Right lobe of liver (tissue), 6 donors: ENCODE data around the gene GPR141. TPM values are rescaled to one million over a fixed set of nuclear protein-coding genes. Genes with fewer than 3 reads are reported as not detected.

Source experiments
- ATAC-seq, 4 donors: fragments of 200-7000 bp; cut with Tn5 transposase; one replicate each; pipeline ENCODE4 v1.9.1; 2020; ENCODE audit warnings: mild to moderate bottlenecking in 4 of 4, moderate library complexity in 4 of 4
- DNase-seq, 3 donors: peaks; one replicate each; pipeline ENCODE4 v3.0.0-alpha.2; 2020
- H3K27ac ChIP-seq, 3 donors: fragments of 200-600 bp; one replicate each; pipeline ENCODE4 v1.8.0; 2022
- H3K27me3 ChIP-seq, 2 donors: fragments of 200-600 bp; one replicate each; pipeline ENCODE4 v1.8.0; 2022
- H3K36me3 ChIP-seq, 4 donors: fragments of 200-600 bp; sonication (generic) in 1 of 4; one replicate each; pipeline versions ENCODE4 v1.5.1 to v1.8.0; 2017 to 2022; ENCODE audit warnings: control low read depth in 1 of 4
- H3K4me1 ChIP-seq, 4 donors: fragments of 200-600 bp; sonication (generic) in 1 of 4; one replicate each; pipeline versions ENCODE4 v1.5.1 to v1.8.0; 2017 to 2022; ENCODE audit warnings: control low read depth in 1 of 4
- H3K4me3 ChIP-seq, 3 donors: fragments of 200-600 bp; one replicate each; pipeline ENCODE4 v1.8.0; 2022
- H3K9me3 ChIP-seq, 4 donors: fragments of 200-600 bp; sonication (generic) in 1 of 4; one replicate each; pipeline versions ENCODE4 v1.5.1 to v1.8.0; 2017 to 2022; ENCODE audit warnings: control low read depth in 1 of 4
- CTCF ChIP-seq, 4 donors: fragments of 200-600 bp in 3 of 4; fragments of 450-650 bp in 1 of 4; IDR thresholded peaks; one replicate each; pipeline versions ENCODE4 v1.5.1 to v1.8.0; 2016 to 2022; ENCODE audit warnings: antibody characterized with exemption in 4 of 4, mild to moderate bottlenecking in 2 of 4
- POLR2A ChIP-seq: fragments of 450-650 bp; IDR thresholded peaks from one replicate; pipeline ENCODE4 v1.6.1; 2017; ENCODE audit warnings: antibody characterized with exemption, mild to moderate bottlenecking
- WGBS: methylation state at CpG from one replicate; pipeline ENCODE4 v1.1.6; 2018; ENCODE audit warnings: low coverage, low lambda C conversion rate; ENCODE audit not compliant: insufficient coverage; ENCODE audit errors: missing lambda C conversion rate; 5-methylcytosine and 5-hydroxymethylcytosine counted together
- intact Hi-C, 2 donors: fragments of 100-400 bp; cut with DNase I; formaldehyde crosslinking; loops; one replicate each; pipeline versions ENCODE4 v1.11.2 to v1.14.1; 2022
- total RNA-seq, 6 experiments: library from RNA; depleted of rRNA in 2 of 6; stranded (reverse); fragments of >200 nt in 2 of 6; fragmentation: NEBNext Ultra II Directional in 3 of 6; extraction: Animal tissue kit (Norgen Biotek cat#: 25700) in 3 of 6; gene quantifications; one replicate each; pipeline versions ENCODE4 v1.1.0 to v1.2.4, GENCODE V29; 2016 to 2023
- donor health status: DM: no; HTN: yes; CAD: no.
- donor health status: DM: no; HTN: no; CAD: no.
- donor health status: DM: no; HTN: no; CAD: no.
- donor health status: DM: no; HTN: yes; CAD: no.
- donor health status: DM: no; HTN: yes; CAD: no.

GPR141 gene
- total RNA-seq, 6 experiments from 2014 or later, result 0.51 to 0.60 TPM; not detected in 4

GRCh38 chr7:37730501-37730900 is 46.9 kb downstream of the GPR141 start:
- Histone ChIP-seq H3K27ac (no peak overlapping the region), H3K36me3 (no peaks in the 10 kb centered on the region), H3K4me3 (no peak overlapping the region), H3K9me3 (no peaks in the 10 kb centered on the region), H3K4me1 (peaks cover 0 to 4% (median 0%) of the 10 kb centered on the region in 4 donors), H3K27me3 (no peaks in the 10 kb centered on the region)
- TF ChIP-seq CTCF (IDR thresholded peaks at IDR 0.05) (no peak), POLR2A (no peak)
- 63% methylated on average over 3 of the region's 4 CpGs for WGBS
- intact Hi-C loops, result no loop called here
- ATAC-seq (no peak), DNase-seq (no peak)

GRCh38 chr7:37732253-37732652 is 48.7 kb downstream of the GPR141 start:
- no peaks in the 10 kb centered on the region for H3K36me3 ChIP-seq
- TF ChIP-seq POLR2A, result no peak
- peak; percentile 19 to 49 (median 34) for TF ChIP-seq CTCF (IDR thresholded peaks at IDR 0.05)
- ATAC-seq (peak; percentile 54 to 92 (median 70)), DNase-seq (no peak)
- H3K4me1 ChIP-seq, result peaks cover 0 to 4% (median 0%) of the 10 kb centered on the region in 4 donors
- no peaks in the 10 kb centered on the region for H3K9me3 ChIP-seq
- no peak overlapping the region for H3K4me3 ChIP-seq
- no peak overlapping the region for H3K27ac ChIP-seq
- intact Hi-C loops, result no loop called here
- H3K27me3 ChIP-seq, result no peaks in the 10 kb centered on the region
- whole genome bisulfite sequencing, result 11% methylated on average over 3 of the region's 3 CpGs

- Histone ChIP-seq H3K9me3 (no peaks in the 10 kb centered on the region), H3K4me1 (peaks cover 0 to 4% (median 0%) of the 10 kb centered on the region in 4 donors), H3K4me3 (no peak overlapping the region), H3K27me3 (no peaks in the 10 kb centered on the region), H3K36me3 (no peaks in the 10 kb centered on the region), H3K27ac (no peak overlapping the region)
- ATAC-seq (no peak), DNase-seq (no peak)
- WGBS, result 69% methylated on average over 2 of the region's 2 CpGs
- TF ChIP-seq CTCF (IDR thresholded peaks at IDR 0.05) (no peak), POLR2A (no peak)
- intact Hi-C loops, result no loop called here
Observed at GRCh38 chr7:37732888-37733287, 49.3 kb downstream of the GPR141 start.

- intact Hi-C loops, result no loop called here
- ATAC-seq (no peak), DNase-seq (no peak)
- Histone ChIP-seq H3K4me1 (peaks cover 0 to 4% (median 0%) of the 10 kb centered on the region in 4 donors), H3K9me3 (no peaks in the 10 kb centered on the region), H3K4me3 (no peak overlapping the region), H3K27ac (no peak overlapping the region), H3K27me3 (no peaks in the 10 kb centered on the region), H3K36me3 (no peaks in the 10 kb centered on the region)
- no peak for TF ChIP-seq CTCF (IDR thresholded peaks at IDR 0.05)
Observed at GRCh38 chr7:37735196-37735595, 51.6 kb downstream of the GPR141 start.

- TF ChIP-seq CTCF (IDR thresholded peaks at IDR 0.05), result no peak
- no peak for TF ChIP-seq POLR2A
- H3K9me3 ChIP-seq, result no peaks in the 10 kb centered on the region
Observed at GRCh38 chr7:37738321-37738720, 54.8 kb downstream of the GPR141 start.

More at GRCh38 chr7:37738321-37738720, 54.8 kb downstream of the GPR141 start:
- no peak overlapping the region for H3K4me3 ChIP-seq
- DNase-seq, result no peak
- no peak overlapping the region for H3K27ac ChIP-seq
- 31% methylated on average over 1 of the region's 1 CpG for WGBS
- no peaks in the 10 kb centered on the region for H3K27me3 ChIP-seq
- no peaks in the 10 kb centered on the region for H3K36me3 ChIP-seq
- H3K4me1 ChIP-seq, result no peaks in the 10 kb centered on the region
- intact Hi-C loops, result no loop called here
- no peak for ATAC-seq
